Limb (tissue), 2 donors: ENCODE results near the gene DNAJC25.
"Not testable (repeated sequence)": the region's sequence is repeated elsewhere in the genome, so short reads cannot be mapped to it uniquely, and the experiment has no call there.

Experiments
- DNase-seq, 2 donors: peaks; one replicate each; pipeline ENCODE4 v3.0.0-alpha.2; 2016; ENCODE audit errors: extremely low spot score in 2 of 2

DNAJC25 gene

DNA sequence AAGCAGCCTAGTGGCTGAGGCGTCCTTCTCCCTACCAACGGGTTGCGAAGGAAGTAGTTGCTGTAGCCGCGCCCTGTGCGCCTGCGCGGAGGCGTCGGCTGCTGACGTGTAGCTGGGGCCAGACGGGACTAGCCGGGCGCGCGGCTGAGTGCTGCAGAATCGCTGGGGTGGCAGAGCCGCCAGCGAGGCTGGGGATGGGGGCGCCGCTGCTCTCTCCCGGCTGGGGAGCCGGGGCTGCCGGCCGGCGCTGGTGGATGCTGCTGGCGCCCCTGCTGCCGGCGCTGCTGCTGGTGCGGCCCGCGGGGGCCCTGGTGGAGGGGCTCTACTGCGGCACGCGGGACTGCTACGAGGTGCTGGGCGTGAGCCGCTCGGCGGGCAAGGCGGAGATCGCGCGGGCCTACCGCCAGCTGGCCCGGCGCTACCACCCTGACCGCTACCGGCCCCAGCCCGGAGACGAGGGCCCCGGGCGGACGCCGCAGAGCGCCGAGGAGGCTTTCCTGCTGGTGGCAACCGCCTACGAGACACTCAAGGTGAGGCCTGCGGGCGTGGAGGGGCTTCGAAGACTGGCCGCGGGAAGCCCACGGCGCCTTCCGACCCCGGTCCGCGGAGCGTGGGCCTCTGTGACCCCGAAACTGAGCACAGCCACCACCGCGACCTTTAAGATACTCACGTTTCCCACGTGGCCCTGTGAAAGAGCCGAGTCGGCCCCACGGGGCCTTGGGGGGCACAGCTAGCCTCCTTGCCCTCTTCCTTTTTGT, at the start of gene DNAJC25:
Gene DNAJC25 (plus strand): TSS at position 121 of the 758 bp plus-strand sequence. CDS start 74 bp downstream, at position 195.
- peak; percentile 97 to 99 for DNase-seq

DNA sequence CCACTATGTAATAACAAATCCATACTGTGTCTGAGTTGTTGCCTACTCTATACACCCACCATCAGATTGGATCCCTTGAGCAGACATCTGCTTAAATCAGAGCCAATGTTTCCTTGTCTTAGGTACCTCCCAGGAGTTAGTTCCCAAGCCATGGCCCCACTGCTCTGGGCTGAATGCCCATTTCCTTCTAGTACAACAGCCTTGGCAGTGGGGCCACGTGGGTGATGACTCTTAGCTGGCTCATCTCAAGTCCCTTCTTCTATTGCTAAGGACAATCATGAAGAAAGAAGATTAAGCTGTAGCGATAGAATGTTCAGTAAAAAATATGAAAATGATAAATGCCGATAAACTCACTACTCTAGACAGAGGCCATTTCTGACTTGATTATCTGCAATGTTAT, 48.2 kb upstream of the DNAJC25 start:
- DNase-seq, result no peak

DNA sequence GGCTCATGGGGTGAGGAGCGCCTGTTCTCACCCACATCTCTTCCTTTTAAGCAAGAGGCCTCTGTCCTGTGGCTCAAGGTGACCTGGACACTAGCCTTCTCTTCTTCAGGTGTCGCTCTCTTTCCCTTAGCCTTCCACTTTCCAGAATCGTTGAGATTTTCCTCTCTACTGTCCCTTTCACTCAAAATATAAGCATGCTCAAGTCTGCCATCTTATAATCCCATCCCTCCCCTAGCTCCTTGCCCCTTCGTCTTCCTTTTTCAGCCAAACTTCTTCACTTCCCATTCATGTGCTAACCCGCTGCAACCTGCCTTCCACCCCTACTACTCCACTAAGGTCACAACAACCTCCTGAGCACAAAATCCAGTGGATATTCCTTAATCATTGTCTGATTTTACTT, 44.8 kb upstream of the DNAJC25 start:
- DNase-seq, result no peak

DNA sequence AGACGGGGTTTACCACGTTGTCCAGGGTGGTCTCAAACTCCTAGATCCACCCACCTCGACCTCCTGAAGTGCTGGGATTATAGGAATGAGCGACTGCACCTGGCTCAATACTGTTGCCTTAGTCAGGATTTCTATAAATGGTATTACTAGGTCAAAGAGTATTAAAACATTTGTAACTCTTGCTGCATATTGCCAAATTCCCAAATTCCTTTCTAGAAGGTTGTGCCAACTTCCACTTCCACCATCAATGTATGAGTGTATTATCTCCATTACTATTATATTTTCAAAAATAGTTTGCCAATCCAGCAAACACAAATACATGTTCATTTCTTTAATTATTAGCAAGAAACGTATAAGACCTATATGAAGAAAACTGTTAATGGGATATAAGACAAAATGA, 42.3 kb upstream of the DNAJC25 start:
- no peak for DNase-seq

DNA sequence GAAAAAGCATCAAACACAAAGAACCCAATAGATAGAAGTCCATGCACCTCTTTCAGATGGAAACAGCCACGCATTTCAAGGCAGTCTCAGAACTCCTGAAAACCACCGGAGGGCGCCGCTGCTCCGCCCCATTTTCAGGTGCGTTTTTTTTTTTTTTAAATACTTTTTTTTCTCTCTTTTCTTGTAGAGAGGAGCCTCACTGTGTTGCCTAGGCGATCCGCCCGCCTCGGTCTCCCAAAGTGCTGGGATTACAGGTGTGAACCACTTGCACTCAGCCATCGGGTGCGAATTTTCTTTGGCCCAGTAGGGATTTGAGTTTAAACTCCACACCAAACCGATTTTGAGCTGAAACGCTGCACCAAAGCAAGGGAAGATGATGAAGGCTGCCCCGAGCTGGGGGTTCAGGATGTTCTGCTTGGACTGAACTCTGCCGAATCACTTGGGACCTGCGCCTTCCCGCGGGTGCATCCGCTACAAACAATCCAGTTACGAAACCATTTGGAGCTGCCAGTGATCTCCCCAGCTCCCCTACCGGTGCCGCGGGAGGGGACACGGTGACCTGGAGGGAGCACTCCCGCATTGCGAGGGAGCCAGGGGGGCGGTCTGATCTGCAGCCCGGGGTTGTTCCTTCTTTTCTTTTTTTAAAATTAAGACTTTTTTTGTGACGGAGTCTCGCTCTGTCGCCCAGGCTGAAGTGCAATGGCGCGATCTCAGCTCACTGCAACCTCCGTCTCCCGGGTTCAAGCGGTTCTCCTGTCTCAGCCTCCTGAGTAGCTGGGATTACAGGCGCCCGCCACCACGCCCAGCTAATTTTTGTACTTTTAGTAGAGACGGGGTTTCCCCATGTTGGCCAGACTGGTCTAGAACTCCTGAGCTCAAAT, 33.0 kb upstream of the DNAJC25 start:
- DNase-seq, result peak; percentile 55 to 73

DNA sequence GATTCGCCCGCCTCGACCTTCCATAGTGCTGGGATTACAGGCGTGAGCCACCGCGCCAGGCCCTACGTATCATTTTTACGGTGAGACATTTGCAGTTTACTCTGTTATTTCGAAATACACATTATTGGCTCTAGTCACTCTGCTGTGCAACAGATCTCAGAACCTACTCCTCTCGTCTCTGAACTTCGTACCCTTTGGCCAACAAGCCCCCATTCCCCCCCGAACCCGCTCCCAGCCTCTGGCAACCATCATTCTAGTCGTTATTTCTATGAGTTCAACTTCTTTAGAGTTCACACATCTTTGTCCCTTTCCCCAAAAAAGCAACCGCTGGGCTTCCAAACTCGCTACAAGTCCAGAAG, 32.4 kb upstream of the DNAJC25 start:
- peak in 1 of 2 donors; percentile 6 for DNase-seq

DNA sequence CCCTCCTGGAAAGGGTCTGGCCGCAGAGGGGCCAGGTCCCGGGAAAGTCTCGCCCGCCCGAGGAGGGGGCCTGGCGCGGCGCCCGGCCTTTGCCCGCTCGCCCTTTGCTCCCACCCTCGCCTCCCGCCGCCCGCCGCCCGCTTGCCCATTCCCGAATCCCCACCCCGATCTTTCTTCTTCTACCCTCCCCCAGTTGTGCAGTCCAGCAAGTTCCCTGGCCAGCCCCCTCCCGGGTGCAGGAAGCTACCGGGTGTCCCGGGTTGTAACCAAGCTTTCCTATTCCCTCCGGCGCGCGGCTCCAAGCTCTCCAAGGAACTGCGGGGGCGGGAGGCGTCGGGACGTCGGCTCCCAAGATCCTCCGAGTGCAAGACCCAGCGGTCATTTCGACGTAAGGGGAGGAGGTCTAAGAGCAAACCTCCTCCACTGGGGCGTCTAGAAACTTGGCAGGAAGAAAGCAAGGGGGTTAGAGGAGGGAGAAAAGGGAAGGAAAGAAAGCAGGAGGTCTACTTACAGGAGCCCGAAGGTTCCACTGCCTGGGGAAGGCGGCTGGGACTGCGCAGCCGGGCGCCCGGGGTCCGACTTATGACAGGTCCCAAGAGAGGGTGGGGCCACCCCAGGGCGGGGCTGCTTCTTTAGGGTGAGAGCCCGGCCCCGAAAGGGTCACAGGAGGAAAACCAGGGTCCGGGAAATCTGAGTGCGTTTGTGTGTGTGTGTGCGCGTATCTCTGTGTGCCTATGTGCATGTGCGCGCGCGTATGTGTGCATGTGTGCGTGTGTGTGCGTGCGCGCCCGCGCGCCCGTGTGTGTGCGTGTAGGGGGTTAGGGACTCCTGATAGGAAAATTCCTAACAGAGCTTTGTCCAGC, 31.8 kb upstream of the DNAJC25 start, which contains the start of gene PTGR1:
Gene PTGR1 (minus strand): TSS at position 556 of the 863 bp plus-strand sequence. CDS start 2,225 bp downstream, outside the sequence.
- DNase-seq, result peak; percentile 66 to 89

DNA sequence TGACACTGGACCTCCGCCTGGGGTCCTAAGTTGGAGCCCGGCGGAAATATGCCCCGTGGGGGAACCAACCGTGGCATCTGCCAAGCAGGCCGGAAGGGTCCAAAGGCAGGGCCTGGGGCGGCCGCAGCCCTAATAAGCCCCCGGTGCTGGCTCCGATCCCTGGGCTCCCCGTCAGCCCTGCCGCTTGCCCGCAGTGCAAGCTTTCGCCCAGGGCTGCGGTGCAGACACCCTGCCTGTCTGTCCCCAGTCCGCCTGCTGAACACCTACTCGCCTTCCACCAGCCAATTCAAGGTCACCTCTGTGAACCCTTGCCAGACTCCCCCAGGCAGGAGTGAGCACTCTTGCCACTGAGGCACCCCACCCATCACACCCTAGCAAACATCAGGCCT, 31.2 kb upstream of the DNAJC25 start:
- DNase-seq, result no peak

DNA sequence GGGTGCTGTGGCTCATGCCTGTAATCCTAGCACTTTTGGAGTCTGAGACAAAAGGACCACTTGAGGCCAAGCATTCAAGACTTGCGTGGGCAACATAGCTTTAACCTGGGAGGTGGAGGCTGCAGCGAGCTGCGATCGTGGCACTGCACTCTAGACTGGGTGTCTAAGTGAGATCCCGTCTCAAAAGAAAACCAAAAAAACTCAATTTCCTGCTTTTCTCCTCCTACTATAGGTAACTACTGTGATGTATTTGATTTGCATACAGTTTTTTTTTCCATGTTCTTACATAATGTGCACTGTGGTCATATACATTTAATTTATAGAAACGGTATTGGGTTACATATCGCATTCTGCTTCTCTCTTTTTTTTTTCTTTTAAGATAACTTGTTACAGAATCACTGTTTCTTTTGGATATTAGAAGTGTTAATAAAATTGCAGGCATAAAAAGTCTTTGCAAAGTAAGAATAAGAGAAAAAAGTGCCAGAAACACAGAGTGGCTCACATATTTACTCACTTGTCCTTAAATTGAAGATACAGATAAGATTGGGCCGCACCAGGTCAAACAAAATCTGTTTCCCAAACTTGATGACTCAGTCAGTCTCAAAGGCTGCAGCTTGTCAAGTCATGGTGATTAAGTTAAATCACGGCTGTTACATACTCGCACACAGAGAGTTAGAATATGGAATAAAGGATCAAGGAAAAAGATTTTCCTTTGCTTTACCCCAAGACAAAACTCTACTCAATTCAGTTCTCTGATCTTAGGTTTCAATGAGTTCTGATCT, 29.7 kb upstream of the DNAJC25 start:
- DNase-seq, result no peak

DNA sequence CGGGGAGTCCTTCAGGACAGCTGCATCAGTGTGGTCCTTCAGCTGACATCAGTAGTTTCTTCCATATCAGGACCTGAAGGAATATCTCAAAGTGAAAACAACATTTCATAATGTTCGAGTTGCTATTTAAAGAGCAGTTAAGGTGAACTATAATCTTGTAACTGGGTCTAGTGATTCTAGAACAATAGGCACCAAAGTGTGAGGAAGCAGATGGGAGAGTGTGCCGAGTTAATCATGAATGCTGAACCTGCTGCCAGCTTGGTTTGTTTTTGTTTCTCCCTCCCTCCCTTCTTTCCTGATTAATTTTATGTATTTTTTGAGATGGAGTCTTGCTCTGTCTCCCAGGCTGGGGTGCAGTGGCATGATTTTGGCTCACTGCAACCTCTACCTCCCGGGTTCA, 28.1 kb upstream of the DNAJC25 start:
- DNase-seq, result no peak

DNA sequence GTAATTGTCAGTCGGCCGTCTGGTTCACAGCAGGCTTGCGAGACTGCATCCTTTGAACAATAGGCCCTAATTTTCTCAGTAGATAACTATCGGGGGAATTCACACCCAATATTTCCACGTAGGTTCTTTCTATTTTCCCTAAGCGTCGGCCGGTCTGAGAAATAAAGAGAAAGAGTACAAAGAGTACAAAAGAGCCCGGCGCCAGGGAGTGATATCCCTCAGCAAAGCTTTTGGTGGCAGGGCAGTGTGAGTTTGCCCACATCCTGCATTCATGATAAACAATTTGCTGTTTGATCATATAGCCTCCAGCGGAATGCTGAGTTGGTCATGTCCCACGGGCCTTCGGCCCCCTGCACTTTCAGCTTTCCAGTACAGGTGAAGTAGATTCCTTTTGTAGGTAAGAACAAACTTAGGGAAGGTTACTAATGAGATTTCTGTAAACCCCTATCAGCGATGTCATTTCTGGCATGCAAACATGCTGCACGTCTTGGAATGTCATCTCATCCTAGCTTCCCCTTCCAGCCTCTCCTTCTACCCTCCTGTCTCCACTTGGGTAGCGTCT, 27.0 kb upstream of the DNAJC25 start:
- DNase-seq, result no peak

DNA sequence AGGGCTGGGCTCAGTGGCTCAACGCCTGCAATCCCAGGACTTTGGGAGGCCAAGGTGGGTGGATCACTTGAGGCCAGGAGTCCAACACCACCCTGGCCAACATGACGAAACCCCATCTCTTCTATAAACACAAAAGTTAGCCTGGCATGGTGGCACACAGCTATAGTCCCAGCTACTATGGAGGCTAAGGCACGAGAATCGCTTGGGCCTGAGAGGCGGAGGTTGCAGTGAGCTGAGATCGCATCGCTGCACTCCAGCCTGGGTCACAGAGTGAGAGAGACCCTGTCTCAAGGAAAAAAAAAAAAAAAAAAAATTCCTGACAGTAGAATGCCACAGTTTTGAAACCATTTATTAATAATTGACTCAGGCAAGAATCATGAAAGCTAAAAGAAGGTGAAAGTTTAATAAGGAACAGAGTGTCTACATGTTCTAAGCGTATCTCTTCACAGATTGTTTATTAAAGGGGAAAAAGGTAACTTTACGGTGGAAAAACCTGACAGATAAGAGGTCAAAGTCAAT, 26.0 kb upstream of the DNAJC25 start:
- DNase-seq, result no peak

DNA sequence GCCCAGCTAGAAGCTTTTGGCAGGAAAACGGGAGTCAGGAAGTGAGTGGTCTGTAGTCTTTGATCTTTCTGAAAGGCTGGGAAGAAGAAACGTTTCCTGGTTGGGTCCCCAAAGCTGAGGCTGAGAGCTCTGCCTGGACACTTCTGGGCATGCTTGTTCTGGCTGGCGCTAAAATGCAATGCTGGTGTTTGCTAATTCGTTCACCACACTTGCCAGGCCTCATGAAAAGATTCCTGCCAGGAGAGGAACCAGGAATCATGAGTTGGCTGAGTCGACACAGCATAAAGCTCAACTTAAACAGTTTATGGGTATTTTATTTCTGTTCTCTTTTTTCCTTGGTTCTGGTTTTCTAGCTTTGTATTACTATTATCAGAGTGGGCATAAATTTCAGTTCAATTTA, 21.0 kb upstream of the DNAJC25 start:
- DNase-seq, result no peak

DNA sequence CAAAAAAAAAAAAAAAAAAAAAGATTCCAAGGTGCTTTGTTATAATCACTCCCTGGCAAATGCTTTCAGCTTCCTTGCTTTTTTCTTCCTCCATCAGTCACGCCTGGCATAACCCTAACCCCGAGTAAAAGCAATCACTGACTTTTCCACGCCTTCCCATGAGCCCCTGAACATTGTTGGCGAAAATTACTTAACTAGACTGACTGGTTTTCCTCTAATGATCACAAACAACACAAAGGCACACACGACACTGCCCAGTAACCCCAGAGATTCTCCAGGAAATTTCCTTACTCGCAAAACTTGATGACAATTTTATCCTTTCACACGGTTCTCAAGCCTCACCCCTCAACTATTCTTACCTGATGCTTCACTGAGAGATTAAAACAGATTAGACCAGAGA, 20.3 kb upstream of the DNAJC25 start:
- no peak for DNase-seq

DNA sequence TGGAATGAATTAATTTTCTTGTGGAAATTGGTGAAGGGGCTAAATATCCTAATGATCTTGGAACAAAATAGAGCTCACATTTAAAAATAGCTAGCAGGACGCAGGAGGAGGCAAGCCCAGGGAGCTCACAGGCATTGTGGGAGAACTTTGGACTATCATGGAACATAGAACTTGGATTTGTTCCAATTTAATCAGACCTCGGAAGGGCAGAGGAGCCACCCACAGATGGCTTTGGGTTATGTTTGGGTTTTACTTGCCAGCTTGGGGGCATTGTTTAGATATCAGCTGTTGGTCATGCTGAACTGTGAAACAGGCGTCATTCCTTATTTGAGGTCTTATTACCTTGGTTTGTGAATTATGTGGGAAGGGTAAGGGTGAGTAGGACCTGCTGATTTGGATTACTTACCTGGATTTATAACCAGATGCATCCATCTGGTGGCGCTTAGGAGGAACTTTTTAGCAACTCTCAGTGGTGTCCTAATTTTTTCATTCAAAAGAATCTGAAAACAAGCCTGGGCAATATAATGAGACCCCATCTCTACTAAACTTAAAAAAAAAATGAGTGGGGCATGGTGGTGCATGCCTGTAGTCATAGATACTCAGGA, 17.6 kb upstream of the DNAJC25 start:
- DNase-seq, result no peak

DNA sequence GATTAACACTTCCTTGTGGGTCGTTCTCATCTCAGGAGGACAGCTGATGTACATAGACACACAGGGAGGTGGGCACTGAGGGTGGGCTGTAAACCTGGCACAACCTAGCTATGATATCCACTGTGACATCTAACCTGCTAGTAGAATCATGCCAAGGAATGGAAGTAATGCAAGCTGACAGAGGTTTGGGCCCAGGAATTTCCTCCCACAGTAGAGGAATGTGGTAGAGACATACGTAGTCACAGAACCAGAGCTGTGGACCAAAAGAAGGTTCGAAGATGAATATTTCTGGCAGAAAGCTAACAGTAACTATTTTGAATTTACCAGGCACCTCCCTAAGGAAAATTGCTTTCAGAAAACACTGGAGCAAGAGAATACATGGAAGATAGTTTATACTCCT, 15.2 kb upstream of the DNAJC25 start:
- no peak for DNase-seq

DNA sequence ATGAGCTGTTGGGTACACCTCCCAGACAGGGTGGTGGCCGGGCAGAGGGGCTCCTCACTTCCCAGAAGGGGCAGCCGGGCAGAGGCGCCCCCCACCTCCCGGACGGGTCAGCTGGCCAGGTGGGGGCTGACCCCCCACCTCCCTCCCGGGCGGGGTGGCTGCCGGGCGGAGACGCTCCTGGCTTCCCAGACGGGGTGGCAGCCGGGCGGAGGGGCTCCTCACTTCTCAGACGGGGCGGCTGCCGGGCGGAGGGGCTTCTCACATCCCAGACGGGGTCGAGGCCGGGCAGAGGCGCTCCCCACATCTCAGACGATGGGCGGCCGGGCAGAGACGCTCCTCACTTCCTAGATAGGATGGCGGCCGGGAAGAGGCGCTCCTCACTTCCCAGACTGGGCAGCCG, 13.8 kb upstream of the DNAJC25 start:
- DNase-seq, result not testable (repeated sequence)

DNA sequence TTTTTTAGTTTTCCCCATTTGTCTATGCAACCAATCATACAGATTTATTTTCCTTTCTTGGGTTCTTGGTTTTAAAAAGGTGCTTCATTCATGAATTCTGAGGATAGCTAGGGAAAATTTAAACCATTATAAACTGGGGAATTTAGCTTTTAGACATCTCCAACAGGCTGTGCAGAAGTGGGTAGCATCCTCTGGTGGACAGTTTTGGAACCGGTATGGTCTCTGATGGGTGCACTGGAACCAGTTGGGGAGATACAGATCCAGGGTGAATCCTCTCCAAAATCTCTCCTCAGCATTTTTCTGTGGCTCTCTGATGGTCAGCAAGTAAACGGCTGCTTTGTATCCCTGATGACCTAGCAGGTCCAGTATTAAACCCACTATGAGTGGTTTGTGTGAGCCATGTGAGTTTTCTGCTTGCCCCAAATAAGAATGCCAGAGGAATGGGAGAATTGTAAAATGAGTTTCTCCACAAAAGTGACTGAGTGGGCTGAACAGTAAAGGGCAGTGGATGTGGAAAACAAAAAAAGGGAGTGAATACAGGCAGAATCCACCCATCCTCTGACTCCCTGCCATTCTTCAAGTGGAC, 9.1 kb upstream of the DNAJC25 start:
- DNase-seq, result no peak

DNA sequence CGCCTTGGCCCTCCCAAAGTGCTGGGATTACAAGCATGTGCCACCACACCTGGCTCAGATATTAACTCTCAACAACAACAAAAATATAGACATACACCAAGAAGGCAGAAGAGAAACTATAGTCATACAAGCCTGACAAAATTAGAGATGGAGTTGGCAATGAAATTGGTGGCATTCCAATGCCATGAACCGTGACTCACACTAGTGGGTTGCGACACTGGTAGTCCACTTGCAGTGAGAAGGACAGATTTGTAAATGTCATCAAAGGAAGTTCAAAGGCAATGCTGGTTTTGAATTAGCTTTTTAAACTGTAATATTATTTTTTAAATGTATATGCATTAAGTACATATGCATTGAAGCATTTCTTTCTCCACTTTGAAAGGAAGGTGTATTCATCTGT, 8.5 kb upstream of the DNAJC25 start:
- DNase-seq, result no peak
